HG02759 (cell line): ENCODE measurements around the gene C2orf78.
"Not testable (repeated sequence)": the region's sequence is repeated elsewhere in the genome, so short reads cannot be mapped to it uniquely, and the experiment has no call there.

Experiments
- ATAC-seq: cut with Tn5 transposase; IDR thresholded peaks from one replicate; pipeline ENCODE4 v1.9.1; 2021; ENCODE audit warnings: mild to moderate bottlenecking, moderate library complexity; ENCODE audit not compliant: unreplicated experiment

C2orf78 gene

GRCh38 chr2:73779467-73780236, 4.3 kb upstream of the C2orf78 start, which contains the start of gene DUSP11:
Gene DUSP11, minus strand, starts transcription at chr2:73780103. Its CDS starts 129 bp downstream, at chr2:73779974.
- ATAC-seq = peak; percentile 99

- ATAC-seq = no peak
These were observed 3.8 kb upstream of the C2orf78 start for GRCh38 chr2:73780237-73780582.

- not testable (repeated sequence) for ATAC-seq
These were observed 581 bp upstream of the C2orf78 start for GRCh38 chr2:73783402-73783801.

- ATAC-seq = no peak
These were observed 27.9 kb downstream of the C2orf78 start for GRCh38 chr2:73811878-73812277.

GRCh38 chr2:73812635-73813034, 28.7 kb downstream of the C2orf78 start:
- ATAC-seq = no peak

GRCh38 chr2:73818296-73818695, 34.3 kb downstream of the C2orf78 start:
- no peak for ATAC-seq

- peak; percentile 80 for ATAC-seq
These were observed 37.2 kb downstream of the C2orf78 start for GRCh38 chr2:73821227-73821626.

- peak; percentile 7 for ATAC-seq
These were observed 37.7 kb downstream of the C2orf78 start for GRCh38 chr2:73821669-73822068.

GRCh38 chr2:73822276-73822675, 38.3 kb downstream of the C2orf78 start:
- ATAC-seq = peak; percentile 67

- no peak for ATAC-seq
These were observed 39.0 kb downstream of the C2orf78 start for GRCh38 chr2:73822991-73823390.

- no peak for ATAC-seq
These were observed 39.4 kb downstream of the C2orf78 start for GRCh38 chr2:73823416-73823815.

GRCh38 chr2:73823916-73824523, 40.0 kb downstream of the C2orf78 start:
- no peak for ATAC-seq

GRCh38 chr2:73825408-73825807, 41.4 kb downstream of the C2orf78 start:
- ATAC-seq = no peak

GRCh38 chr2:73827018-73827417, 43.0 kb downstream of the C2orf78 start:
- no peak for ATAC-seq

GRCh38 chr2:73827660-73828388, 43.8 kb downstream of the C2orf78 start:
- no peak for ATAC-seq

- no peak for ATAC-seq
These were observed 44.4 kb downstream of the C2orf78 start for GRCh38 chr2:73828389-73828817.

GRCh38 chr2:73828818-73829570, 45.0 kb downstream of the C2orf78 start, which contains the start of gene STAMBP:
Gene STAMBP, plus strand, starts transcription at chr2:73828961. Its CDS starts 1,896 bp downstream, at chr2:73830857.
- peak; percentile 84 for ATAC-seq

- no peak for ATAC-seq
These were observed 47.0 kb downstream of the C2orf78 start for GRCh38 chr2:73830871-73831401.

- ATAC-seq = no peak
These were observed 48.9 kb downstream of the C2orf78 start for GRCh38 chr2:73832930-73833329.

- no peak for ATAC-seq
These were observed 52.4 kb downstream of the C2orf78 start for GRCh38 chr2:73836141-73836943.
